ENCODE results near the gene APRT.

DNA sequence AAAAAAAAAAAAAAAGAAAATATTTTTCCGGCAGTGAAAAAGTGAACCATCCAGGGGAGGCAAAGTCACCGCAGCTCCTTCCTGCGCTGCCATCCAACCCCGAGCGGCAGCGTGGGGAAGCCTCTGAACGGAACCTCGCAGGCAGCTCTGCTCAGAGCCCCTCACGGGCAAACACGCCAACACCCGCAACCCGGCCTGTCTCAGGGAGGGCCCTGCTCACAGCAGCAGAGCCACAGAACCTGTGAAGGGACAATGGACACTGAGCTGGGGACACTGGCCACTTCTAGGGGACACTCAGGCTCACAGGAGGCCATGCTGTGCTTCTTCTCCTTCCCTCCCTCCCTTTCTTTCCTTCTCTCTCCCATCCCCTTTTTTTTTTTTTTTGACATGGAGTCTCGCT is 21.4 kb upstream of the APRT start:
- TF ChIP-seq, protein P1, sequence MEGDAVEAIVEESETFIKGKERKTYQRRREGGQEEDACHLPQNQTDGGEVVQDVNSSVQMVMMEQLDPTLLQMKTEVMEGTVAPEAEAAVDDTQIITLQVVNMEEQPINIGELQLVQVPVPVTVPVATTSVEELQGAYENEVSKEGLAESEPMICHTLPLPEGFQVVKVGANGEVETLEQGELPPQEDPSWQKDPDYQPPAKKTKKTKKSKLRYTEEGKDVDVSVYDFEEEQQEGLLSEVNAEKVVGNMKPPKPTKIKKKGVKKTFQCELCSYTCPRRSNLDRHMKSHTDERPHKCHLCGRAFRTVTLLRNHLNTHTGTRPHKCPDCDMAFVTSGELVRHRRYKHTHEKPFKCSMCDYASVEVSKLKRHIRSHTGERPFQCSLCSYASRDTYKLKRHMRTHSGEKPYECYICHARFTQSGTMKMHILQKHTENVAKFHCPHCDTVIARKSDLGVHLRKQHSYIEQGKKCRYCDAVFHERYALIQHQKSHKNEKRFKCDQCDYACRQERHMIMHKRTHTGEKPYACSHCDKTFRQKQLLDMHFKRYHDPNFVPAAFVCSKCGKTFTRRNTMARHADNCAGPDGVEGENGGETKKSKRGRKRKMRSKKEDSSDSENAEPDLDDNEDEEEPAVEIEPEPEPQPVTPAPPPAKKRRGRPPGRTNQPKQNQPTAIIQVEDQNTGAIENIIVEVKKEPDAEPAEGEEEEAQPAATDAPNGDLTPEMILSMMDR (IDR thresholded peaks at IDR 0.05 in 2 of 3, conservative IDR thresholded peaks at IDR 0.05 in 1 of 3; ENCODE audit: insufficient read depth in 2 of 3, low read depth in 1 of 3, low read length in 3 of 3): no peak
- TF ChIP-seq PHF8 (IDR thresholded peaks at IDR 0.05; ENCODE audit: borderline replicate concordance, low read length): no peak
- TF ChIP-seq CBFB (CRISPR knock-in tag; IDR thresholded peaks at IDR 0.05): no peak
- TF ChIP-seq CC2D1A (IDR thresholded peaks at IDR 0.05): no peak
- TF ChIP-seq, protein P2, sequence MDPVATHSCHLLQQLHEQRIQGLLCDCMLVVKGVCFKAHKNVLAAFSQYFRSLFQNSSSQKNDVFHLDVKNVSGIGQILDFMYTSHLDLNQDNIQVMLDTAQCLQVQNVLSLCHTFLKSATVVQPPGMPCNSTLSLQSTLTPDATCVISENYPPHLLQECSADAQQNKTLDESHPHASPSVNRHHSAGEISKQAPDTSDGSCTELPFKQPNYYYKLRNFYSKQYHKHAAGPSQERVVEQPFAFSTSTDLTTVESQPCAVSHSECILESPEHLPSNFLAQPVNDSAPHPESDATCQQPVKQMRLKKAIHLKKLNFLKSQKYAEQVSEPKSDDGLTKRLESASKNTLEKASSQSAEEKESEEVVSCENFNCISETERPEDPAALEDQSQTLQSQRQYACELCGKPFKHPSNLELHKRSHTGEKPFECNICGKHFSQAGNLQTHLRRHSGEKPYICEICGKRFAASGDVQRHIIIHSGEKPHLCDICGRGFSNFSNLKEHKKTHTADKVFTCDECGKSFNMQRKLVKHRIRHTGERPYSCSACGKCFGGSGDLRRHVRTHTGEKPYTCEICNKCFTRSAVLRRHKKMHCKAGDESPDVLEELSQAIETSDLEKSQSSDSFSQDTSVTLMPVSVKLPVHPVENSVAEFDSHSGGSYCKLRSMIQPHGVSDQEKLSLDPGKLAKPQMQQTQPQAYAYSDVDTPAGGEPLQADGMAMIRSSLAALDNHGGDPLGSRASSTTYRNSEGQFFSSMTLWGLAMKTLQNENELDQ (CRISPR knock-in tag; IDR thresholded peaks at IDR 0.05; ENCODE audit: borderline replicate concordance): no peak
- TF ChIP-seq, protein P3, sequence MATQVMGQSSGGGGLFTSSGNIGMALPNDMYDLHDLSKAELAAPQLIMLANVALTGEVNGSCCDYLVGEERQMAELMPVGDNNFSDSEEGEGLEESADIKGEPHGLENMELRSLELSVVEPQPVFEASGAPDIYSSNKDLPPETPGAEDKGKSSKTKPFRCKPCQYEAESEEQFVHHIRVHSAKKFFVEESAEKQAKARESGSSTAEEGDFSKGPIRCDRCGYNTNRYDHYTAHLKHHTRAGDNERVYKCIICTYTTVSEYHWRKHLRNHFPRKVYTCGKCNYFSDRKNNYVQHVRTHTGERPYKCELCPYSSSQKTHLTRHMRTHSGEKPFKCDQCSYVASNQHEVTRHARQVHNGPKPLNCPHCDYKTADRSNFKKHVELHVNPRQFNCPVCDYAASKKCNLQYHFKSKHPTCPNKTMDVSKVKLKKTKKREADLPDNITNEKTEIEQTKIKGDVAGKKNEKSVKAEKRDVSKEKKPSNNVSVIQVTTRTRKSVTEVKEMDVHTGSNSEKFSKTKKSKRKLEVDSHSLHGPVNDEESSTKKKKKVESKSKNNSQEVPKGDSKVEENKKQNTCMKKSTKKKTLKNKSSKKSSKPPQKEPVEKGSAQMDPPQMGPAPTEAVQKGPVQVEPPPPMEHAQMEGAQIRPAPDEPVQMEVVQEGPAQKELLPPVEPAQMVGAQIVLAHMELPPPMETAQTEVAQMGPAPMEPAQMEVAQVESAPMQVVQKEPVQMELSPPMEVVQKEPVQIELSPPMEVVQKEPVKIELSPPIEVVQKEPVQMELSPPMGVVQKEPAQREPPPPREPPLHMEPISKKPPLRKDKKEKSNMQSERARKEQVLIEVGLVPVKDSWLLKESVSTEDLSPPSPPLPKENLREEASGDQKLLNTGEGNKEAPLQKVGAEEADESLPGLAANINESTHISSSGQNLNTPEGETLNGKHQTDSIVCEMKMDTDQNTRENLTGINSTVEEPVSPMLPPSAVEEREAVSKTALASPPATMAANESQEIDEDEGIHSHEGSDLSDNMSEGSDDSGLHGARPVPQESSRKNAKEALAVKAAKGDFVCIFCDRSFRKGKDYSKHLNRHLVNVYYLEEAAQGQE (IDR thresholded peaks at IDR 0.05; ENCODE audit: borderline replicate concordance): no peak
- TF ChIP-seq, protein P3 (CRISPR knock-in tag; IDR thresholded peaks at IDR 0.05; ENCODE audit: low read depth): no peak
- no peak for TF ChIP-seq FOXA1 (IDR thresholded peaks at IDR 0.05; ENCODE audit: borderline replicate concordance)
